Right ventricle myocardium superior (tissue), 1 donor: ENCODE data around the gene HAX1. TPM values are rescaled to one million over a fixed set of nuclear protein-coding genes. Genes with fewer than 3 reads are reported as not detected.
"Not testable (repeated sequence)": the region's sequence is repeated elsewhere in the genome, so short reads cannot be mapped to it uniquely, and the experiment has no call there.

ENCODE experiments used
- ATAC-seq: fragments of 200-7000 bp; cut with Tn5 transposase; one replicate; pipeline ENCODE4 v1.9.1; 2020; ENCODE audit warnings: mild to moderate bottlenecking; ENCODE audit not compliant: poor library complexity
- DNase-seq: peaks from one replicate; pipeline ENCODE4 v3.0.0-alpha.2; 2020
- intact Hi-C: fragments of 100-400 bp; cut with DNase I; formaldehyde crosslinking; loops from one replicate; pipeline ENCODE4 v1.11.2; 2022
- long read RNA-seq: library from polyadenylated mRNA; unstranded; transcript quantifications from one replicate; pipeline ENCODE4 v2.0.0, GENCODE V29; 2021
- total RNA-seq: library from RNA; stranded (reverse); fragmentation: NEBNext Ultra II Directional; extraction: Animal tissue kit (Norgen Biotek cat#: 25700); gene quantifications from one replicate; pipeline ENCODE4 v1.2.1, GENCODE V29; 2021
- donor health status: DM: no; HTN: yes; CAD: no; lungs with severe emphysema.

The HAX1 gene
- total RNA-seq, result 166 TPM
- long read RNA-seq, transcript HAX1-201 (7 exons, 1,227 nt), result major isoform, 165 of 187 reads
- long read RNA-seq, partial matches to known transcripts, result 12 of 187 reads
- long read RNA-seq, other reads (novel, unspliced or antisense), result 7 of 187 reads

GRCh38 chr1:154272217-154272998 is at the start of gene HAX1:
Gene HAX1, plus strand, starts transcription at chr1:154272629. Its CDS starts 95 bp downstream, at chr1:154272724.
- DNase-seq, result peak; percentile 95
- intact Hi-C loops, result loop anchor here (10.0 kb wide), 1 partner anchor 52 kb away; the partner anchor contains the start of genes AQP10 and ATP8B2
- ATAC-seq, result peak; percentile 94

GRCh38 chr1:154222918-154223317 is 49.5 kb upstream of the HAX1 start:
- no peak for DNase-seq
- ATAC-seq, result no peak
- intact Hi-C loops, result no loop called here

GRCh38 chr1:154223621-154224020 is 48.8 kb upstream of the HAX1 start:
- intact Hi-C loops, result no loop called here
- no peak for ATAC-seq
- DNase-seq, result no peak

GRCh38 chr1:154225370-154225769 is 47.1 kb upstream of the HAX1 start:
- ATAC-seq (no peak), DNase-seq (no peak)
- intact Hi-C loops, result no loop called here

- DNase-seq, ATAC-seq, intact Hi-C loops: not testable (repeated sequence)
Measured at GRCh38 chr1:154231112-154231511, 41.3 kb upstream of the HAX1 start.

GRCh38 chr1:154233127-154233526 is 39.3 kb upstream of the HAX1 start:
- intact Hi-C loops, ATAC-seq: not testable (repeated sequence)

GRCh38 chr1:154236855-154237254 is 35.6 kb upstream of the HAX1 start:
- ATAC-seq, result no peak
- DNase-seq, result no peak
- intact Hi-C loops, result no loop called here

More at GRCh38 chr1:154233127-154233526, 39.3 kb upstream of the HAX1 start:
- not testable (repeated sequence) for DNase-seq

- no peak for DNase-seq
- ATAC-seq, result no peak
- intact Hi-C loops, result no loop called here
Measured at GRCh38 chr1:154237435-154237834, 35.0 kb upstream of the HAX1 start.

- intact Hi-C loops, result no loop called here
- DNase-seq (no peak), ATAC-seq (no peak)
Measured at GRCh38 chr1:154237880-154238506, 34.4 kb upstream of the HAX1 start.

GRCh38 chr1:154239491-154239890 is 32.9 kb upstream of the HAX1 start:
- ATAC-seq, result no peak
- no peak for DNase-seq
- intact Hi-C loops, result no loop called here

- intact Hi-C loops, result no loop called here
- ATAC-seq, result no peak
- DNase-seq, result no peak
Measured at GRCh38 chr1:154240294-154240833, 32.1 kb upstream of the HAX1 start.

GRCh38 chr1:154241703-154242351 is 30.6 kb upstream of the HAX1 start:
- intact Hi-C loops, result no loop called here
- no peak for DNase-seq

GRCh38 chr1:154253671-154254070 is 18.8 kb upstream of the HAX1 start:
- no peak for ATAC-seq
- DNase-seq, result no peak
- intact Hi-C loops, result no loop called here

More at GRCh38 chr1:154241703-154242351, 30.6 kb upstream of the HAX1 start:
- no peak for ATAC-seq

GRCh38 chr1:154256686-154257085 is 15.7 kb upstream of the HAX1 start:
- intact Hi-C loops, result no loop called here
- DNase-seq, result no peak
- no peak for ATAC-seq

GRCh38 chr1:154258784-154259183 is 13.6 kb upstream of the HAX1 start:
- intact Hi-C loops, result no loop called here
- DNase-seq, result no peak
- ATAC-seq, result no peak

- intact Hi-C loops, result loop anchor here (10.0 kb wide), 1 partner anchor 55 kb away; the partner anchor contains the start of gene CFAP141
- DNase-seq (no peak), ATAC-seq (no peak)
Measured at GRCh38 chr1:154260127-154260526, 12.3 kb upstream of the HAX1 start.

- intact Hi-C loops, result loop anchor here (10.0 kb wide), 1 partner anchor 59 kb away; the partner anchor contains the start of gene CFAP141
- DNase-seq, result no peak
- ATAC-seq, result no peak
Measured at GRCh38 chr1:154263465-154264332, 8.7 kb upstream of the HAX1 start.

GRCh38 chr1:154264454-154264853 is 8.0 kb upstream of the HAX1 start:
- no peak for DNase-seq
- ATAC-seq, result no peak
- intact Hi-C loops, result loop anchor here (10.0 kb wide), 1 partner anchor 60 kb away; the partner anchor contains the start of gene CFAP141
